HG02759 (cell line): Measurements from ENCODE around the gene KCNMA1.
"Not testable (repeated sequence)": the region's sequence is repeated elsewhere in the genome, so short reads cannot be mapped to it uniquely, and the experiment has no call there.

Experiments
- ATAC-seq: cut with Tn5 transposase; IDR thresholded peaks from one replicate; pipeline ENCODE4 v1.9.1; 2021; ENCODE audit warnings: mild to moderate bottlenecking, moderate library complexity; ENCODE audit not compliant: unreplicated experiment

Gene KCNMA1

DNA sequence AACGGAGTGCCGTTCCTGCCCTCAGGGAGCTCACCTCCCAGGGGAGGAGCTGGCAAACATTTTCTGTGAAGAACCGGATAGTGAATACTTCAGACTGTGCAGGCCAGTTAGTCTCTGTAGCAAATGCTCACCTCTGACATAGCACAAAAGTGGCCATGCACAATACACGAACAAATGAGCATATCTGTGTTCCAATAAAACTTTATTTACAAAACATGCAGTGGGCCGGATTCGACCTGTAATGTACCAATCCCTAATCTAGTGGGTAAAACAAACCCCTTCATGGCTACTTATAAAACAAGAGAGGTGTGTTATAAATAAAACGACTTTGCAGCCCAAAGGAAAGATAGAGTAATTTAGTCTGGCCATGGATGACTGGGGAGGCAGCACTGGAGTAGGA lies 48.7 kb downstream of the KCNMA1 start:
- ATAC-seq: no peak

DNA sequence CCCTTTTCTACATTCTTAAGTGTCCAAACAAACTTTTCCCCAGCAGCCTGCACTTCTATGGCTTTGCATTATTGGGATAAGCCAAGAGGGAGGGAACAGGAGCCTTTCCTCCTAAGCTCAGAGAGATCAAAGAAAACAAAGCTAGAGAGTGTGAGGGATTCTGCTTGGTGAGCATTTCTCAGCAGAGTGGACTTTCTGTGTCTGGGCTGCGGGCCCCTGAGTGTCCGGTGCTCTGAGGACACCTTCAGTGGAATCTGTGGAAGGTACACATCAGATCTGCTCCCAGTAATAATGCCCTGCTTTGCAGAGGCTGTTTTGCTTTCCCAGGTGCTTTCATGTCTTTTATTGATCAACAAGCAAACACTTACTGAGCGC lies 50.2 kb downstream of the KCNMA1 start:
- no peak for ATAC-seq

DNA sequence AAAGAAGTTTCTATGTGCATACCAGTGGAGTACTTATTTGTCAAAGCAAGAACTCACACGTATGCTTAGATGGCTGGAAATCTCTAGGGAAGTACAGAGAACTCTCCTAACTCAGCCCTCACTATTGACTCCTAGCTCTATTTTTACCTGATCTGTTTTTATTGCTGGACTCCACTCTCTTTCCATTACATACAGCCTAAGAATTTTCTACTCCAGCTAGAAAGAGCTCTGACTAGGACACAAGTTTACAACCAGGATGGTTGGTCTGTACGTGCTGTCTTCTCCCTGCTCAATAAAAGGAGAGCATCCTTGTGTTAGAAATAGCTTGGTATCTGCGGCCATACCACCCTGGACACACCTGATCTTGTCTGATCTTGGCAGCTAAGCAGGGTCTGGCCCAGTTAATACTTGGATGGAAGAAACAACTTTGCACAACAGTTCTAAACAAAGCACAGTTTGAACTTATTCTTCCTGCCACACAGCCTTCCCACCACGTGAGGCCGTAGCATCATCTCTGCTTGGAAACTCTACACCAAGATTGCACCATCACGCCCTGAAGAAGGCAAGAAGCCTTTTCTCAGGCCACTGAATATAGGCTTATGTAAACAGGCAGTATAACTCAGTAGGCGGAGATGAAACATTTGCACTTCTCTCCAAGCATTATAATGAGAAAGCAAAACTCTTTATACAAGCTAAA lies 50.7 kb downstream of the KCNMA1 start:
- ATAC-seq: no peak

DNA sequence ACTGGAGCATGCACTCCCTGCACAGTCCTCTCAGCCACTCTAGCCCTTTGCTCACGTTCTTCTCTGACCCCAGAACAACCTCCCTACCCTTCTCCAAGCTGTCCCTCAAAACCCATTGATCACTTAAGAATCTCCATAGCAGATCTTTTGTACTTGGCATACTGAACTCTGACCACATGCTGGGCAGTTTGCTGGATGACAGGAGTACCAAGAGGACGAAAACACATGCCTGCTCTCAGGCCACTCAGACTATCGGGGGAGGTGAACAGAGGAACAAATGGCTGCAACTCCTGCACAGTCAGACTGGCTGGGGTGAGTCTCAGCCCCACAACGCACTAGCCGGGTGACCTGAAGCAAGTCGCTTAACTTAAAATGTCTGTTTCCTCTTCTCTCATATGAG lies 52.7 kb downstream of the KCNMA1 start:
- ATAC-seq: no peak

DNA sequence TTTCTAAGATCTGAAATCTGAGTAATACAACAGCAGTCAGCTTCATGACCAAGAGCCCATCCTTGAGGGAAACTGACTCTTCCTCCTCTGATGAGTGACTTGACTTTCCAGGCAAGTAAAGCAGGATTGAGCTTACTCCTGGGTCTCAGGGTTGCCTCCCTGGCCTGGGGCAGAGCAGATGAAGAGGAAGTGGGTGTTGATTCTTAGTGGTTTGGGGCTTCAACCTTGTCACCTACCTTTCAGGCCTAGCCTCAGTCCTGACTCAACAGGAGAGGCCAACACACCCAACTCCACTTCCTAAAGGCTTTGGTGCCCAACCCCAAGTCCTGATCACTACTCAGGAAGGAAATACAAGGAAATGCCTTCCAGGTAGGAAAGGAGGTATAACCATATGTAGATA lies 54.1 kb downstream of the KCNMA1 start:
- ATAC-seq: no peak

DNA sequence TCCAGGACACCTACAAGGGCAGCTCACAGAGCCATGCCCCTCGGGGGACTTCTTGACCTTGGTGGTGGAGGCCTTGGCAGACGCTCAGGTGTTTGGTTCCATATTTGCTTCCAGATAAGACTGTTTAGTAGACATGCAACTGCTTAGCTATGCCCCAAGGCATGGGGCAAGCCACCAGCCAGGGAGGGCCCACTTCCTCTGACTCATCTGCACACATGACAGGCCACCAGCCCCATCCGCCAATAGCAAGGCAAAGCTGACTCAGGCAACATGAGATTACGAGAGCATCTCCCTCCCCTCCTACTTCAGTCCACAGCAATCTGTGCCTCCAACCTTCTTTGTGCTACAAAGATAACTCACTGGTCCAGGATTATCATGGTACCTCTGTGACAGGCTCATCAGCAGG lies 54.9 kb downstream of the KCNMA1 start:
- no peak for ATAC-seq

DNA sequence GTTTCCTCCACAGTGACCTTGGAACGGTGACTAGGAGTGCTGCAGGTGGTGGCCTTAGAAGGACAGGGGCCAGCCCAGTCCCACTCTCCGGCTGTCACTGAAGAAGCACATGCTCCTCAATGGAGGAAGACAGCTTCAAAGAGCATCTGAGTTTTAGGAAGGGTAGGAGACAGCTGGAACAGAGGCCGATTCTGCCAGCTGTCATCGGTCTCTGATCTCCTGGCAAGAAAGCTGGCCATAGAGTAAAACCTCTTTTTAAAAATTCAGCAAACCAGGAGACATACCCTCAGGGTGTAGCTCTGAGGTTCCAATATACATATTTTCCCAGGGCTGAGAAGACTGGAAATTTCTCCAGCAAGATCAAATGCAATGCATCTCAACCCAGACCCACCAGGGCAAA lies 55.9 kb downstream of the KCNMA1 start:
- no peak for ATAC-seq

DNA sequence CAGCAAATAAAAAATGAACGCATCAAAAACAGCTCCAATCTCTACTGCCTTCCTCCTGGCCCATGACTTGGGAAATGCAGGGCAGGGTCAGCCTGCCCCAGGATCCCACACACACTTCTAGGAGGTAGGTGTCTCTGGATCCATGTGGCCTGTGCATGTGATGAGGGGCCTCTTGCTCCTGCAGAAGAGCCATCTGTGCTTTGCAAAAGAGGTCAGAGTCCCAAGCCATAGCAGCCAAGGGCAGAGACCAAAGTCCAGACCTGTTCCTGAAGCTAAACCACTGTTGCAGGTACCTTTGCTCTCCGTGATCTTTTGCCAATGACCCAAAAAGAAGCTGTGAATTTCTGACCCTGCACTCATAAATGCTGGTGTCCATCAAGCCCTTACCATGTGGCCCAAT lies 57.1 kb downstream of the KCNMA1 start:
- no peak for ATAC-seq

DNA sequence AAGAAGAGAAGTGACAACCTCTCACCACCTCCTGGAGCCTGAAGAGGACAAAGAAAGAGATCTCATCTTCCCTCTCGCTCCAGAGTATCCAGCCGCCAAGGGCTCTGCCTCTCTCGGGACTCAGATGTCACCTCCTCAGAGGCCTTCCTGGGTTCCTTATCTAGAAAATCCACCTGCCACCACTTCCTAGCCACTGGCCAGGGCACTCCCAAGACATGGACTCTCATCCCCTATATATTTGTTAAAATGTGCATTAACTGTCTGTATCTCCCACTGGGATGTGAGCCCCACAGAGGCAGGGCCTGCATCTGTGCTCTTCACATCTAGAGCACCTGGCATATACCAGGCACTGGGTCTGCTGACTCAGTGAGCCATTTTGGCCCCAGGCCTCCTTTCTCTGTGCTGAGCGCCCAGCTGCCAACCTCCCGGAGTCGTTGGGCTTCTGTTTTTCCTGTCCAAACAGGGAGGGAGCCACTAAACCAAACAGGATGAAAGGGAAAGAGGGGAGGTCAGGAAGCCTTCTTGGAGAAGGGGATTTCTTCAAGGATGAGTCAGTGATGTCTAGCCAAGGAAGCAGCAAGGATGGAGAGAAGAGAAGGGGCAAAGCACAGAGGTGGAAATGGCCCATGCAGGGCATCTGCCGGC lies 58.9 kb downstream of the KCNMA1 start:
- ATAC-seq: no peak

DNA sequence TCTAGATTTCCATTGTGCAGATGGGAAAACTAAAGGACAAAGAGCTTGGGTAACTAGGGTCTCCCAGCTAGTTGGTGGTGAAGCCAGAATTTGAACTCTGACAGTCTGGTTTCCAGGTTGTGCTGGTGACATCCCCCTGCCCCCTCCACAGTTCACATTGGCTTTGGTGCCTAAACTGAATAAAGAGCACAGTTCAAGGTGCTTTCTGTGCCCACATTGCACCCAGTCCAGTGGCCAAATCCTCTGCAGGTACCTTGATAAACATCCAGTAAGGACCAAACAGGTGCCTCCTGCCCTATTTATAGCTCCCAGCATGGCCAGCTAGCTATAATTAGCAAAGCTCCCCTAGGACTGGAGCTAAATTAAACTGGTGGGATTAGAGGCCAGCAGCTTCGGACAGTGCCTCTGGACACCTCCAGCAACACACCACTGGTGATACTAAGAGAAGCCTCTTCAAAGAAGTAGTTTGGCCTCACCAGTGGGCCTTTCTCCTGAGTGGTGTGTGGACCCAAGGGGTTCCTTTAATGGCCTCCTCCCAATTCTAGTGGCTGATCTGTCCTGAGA lies 59.9 kb downstream of the KCNMA1 start:
- ATAC-seq: no peak

DNA sequence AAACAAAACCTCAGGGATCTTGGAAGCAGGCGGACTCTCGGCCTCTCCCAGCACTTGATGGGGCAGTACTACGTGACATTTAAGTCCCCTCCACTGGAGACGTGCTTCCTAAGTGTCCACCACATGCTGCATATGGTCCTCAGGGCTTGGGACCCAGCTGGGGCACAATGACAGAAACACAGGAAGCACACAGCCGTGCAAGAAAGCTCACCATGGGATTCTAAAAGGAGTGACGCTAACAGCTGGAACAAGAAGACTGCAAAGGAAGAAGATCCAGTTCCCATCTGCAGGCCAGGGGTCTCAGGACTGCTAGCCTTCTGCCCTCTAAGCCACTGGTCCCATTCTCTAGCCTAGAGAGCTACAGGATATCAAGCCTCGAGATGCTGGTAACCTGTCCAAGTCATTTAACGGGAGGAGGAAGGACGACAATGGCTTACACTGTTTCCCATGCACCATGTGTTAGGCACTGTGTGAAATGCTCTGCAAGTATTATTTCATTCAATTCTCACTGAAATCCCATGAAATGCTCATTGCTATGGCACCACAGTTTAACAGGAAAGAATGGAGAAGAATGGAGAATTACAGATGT lies 61.1 kb downstream of the KCNMA1 start:
- no peak for ATAC-seq

DNA sequence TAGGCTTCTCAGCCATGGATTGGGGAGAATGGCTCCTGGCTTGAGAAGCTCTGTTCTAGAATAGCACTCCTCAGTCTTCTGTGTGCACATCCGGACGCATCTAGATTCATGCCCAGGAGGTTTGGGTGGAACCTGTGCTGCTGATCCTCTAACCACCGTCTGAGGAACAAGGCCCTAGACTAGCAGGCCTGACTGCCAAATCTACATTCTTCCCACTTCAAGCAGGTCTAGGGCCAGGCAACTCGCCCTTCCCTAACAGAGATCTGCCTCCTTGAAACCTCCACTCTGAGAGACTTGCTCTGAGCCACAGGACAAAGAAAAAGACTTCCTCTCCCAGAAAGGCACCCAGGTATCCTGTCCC lies 61.6 kb downstream of the KCNMA1 start:
- no peak for ATAC-seq

DNA sequence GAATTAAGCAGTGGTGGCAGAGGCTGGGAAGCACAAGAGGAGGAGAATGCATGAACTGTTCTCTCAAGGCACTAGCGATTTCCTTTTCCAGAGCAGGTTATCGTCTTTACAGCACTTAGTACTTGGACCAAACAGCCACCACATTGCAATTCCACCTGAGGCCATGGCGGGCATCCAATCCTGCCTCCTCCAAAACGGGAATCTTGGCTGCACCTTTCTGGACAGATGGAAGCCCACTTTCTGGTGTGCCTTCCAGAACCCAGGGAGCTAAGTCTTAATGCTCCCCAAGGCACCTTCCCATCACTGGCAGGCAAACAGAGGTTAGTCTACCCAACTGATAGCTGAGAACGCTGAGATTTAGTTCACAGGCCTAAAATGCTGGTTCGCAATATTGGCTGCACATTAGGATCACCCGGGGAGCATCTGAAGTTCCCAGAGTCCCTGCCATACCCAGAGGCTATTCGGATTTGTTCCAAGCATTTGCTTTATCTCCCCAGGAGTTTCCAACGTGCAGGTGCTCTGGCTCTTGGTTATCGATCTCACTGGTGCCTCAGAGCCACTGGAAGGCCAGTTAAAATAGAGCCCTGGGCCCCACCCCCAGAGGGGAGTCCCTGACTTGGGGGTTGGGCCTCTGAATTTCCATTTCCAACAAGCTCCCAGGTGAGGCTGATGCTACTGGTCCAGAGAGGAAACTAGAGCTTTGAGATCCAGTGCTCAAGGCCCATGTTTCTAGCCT lies 62.2 kb downstream of the KCNMA1 start:
- no peak for ATAC-seq

DNA sequence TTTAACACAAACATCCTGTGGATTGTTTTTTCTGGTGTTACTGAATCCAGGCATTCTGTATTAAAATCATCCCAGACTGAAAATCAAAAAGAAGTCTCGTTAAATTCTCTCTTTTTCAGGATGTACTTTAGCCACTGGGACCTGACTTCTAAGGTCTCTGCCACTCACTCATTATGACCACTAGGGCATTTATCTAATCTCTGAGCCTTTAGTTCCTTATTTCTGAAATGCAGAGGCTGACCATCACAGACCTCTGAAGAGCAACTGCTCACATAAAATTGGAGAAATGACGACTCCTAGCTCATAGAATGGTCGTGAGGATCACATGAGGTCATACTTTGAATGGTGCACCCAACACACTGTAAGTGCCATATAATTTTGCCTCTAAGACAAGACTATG lies 63.2 kb downstream of the KCNMA1 start:
- ATAC-seq: no peak

DNA sequence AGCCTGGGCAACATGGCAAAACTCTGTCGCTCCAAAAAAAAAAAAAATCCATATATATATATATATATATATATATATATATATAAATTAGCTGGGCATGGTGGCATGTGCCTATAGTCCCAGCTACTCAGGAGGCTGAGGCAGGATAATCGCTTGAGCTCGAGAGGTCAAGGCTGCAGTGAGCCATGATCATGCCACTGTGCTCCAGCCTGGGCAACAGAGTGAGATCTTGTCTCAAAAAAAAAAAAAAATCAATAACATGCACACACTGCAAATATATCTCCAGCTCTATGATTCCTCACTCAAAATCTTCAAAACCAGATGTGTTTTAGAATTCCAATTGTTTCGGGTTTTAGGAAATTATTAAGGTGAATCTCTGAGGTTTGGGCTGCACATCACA lies 65.1 kb downstream of the KCNMA1 start:
- ATAC-seq: not testable (repeated sequence)

DNA sequence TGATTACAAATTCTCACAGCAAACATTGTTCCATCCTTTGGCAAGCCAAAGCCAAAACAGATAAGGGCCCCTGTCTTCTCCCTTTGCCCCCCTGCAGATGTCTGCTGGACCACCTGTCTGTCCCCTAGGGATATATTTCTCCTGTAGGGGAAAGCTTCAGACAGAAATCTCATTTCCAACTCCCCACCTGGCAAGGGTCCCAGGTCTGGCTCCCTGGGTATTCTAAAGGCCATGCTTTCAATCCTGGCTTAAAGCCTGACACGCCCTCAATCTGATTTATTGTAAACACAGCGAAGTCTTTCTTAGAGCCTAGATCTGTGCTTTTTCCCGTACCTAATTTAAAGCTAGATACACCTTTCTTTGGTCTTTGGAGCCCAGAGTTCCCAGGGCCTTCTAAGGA lies 66.1 kb downstream of the KCNMA1 start:
- no peak for ATAC-seq

DNA sequence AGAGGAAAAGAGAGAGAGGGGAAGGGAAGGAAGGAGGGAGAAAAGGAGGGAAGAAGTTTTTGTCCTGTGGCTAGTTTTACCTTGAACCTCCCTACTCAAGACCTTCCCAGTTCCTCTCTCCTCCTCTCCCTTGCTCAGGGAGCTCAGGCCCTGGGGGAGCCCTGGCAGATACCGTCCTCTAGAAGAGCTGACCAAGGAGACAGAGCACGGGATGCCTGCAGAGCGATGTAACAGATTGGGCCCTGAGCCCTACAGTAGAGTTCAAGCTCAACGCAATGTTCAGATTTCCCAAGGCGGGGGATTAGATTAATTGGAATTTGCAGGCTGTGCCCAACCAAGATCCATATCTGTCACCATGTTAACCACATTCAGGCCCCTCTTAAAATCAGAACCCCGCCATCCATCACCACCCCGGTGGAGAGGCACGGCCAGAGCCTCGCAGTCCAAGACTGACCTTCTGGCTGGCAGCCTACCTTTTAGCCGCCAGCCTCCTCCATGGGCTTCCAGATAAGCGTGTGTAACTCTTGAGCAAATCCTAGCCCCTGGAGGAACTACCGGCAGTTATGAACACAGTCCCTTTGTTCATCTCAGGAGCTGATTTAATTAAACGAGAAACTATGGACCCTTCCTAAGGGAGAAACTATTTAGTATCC lies 70.6 kb downstream of the KCNMA1 start:
- ATAC-seq: no peak

DNA sequence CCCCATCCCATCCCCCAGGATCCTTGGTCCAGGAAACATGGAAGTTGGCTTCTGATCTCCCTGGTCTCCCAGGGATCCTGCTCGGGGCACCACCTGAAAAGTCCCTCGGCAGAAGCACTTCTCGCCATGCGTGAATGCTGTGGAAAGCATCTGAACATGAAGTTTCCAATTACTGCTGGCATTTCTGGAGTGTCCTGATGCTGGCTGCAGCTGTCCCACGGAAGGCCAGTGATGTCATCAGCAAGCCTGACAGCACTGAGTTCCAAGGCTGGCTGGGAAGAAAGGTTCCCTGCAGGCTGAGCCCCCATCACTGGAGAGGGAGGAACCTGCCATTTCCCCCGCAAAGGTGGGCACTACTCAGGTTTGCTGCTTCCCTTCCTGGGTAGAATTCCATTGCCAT lies 71.4 kb downstream of the KCNMA1 start:
- no peak for ATAC-seq

DNA sequence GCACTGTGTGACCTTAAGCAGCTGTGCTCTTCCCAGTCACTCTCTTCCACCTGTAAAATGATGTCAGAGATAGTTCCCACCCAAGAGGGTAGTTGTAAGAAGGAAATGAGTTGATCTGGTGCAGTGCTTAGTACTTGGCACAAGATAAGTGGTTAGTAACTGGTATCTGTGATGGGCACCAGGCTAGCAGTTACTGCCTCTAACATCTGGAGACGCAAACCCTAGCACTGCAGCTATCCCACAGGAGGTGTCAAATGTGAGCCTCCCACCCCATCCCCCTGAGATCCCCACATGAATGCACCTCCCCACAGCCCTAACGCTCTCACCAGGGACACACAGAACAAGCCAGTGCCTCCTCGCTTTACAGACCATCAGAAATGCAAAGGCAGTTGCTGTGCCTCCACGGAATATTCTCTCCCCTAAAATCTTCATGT lies 72.0 kb downstream of the KCNMA1 start:
- ATAC-seq: no peak

DNA sequence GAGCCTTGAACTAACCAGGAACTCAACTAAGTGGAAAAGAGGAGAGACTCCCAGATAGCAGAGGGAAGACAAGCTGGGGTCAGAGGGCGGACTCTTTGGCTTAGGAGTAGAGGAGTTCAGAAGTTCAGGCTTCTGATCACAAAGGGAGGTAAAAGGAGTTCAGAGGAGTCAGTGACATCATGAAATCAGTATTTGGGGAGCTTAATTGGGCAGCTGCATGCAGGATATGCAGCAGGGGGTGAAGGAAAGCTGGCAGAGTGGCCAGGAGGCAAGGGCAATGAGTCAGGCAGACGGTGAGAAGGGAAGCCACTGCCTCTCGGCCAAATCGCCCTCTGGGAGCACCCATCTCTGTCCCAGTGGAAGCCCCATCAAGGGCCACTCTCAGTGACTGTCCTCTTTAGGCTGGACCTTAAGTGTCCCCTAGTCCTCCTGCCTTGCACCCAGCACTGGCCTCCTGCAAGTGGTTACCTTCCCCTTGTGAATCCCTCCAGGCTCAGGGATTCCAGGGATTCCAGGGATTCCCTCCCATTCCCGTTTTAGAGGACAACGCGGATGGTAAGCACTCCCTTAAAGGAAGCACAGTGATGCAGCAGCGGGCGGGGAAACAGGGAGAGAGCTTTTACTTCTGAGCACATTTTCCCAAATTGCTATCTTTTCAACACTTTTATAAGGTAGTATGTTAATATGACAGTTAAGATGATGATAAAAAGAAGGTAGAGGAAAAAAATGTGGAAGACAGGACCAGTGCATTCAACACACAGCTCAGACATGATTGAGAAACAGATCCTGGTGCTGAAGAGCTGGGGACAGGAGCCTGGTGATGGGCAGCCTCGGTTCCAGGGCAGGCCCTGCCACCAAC lies 72.6 kb downstream of the KCNMA1 start:
- ATAC-seq: no peak
